Measurements from ENCODE around the gene ZNF438. TPM values are rescaled to one million over a fixed set of nuclear protein-coding genes. Genes with fewer than 3 reads are reported as not detected.

The ZNF438 gene
- total RNA-seq, 1 experiment from 2014 or later: 0.26 TPM

GRCh38 chr10:30816820-30817171 lies 214.9 kb downstream of the ZNF438 start:
- Histone ChIP-seq H3K9me3 (ENCODE audit: low read length) (no peaks in the 10 kb centered on the region), H3K9ac (ENCODE audit: low read length) (no peak overlapping the region), H3K79me2 (ENCODE audit: low read length) (no peaks in the 10 kb centered on the region), H3K9me2 (replicated peaks; ENCODE audit: insufficient read depth, low read length) (no peaks in the 10 kb centered on the region), H3K27ac (ENCODE audit: low read length) (no peak overlapping the region), H3K27me3 (ENCODE audit: low read length) (no peaks in the 10 kb centered on the region), H3K36me3 (ENCODE audit: insufficient read depth, low read length) (no peaks in the 10 kb centered on the region), H2AFZ (ENCODE audit: low read length) (no peak overlapping the region), H3K4me2 (ENCODE audit: low read depth, low read length, poor library complexity, severe bottlenecking) (no peak overlapping the region), H3K4me3 (ENCODE audit: low read length) (no peak overlapping the region), H4K20me1 (ENCODE audit: insufficient read depth, low read depth, low read length) (no peaks in the 10 kb centered on the region), H3K4me1 (ENCODE audit: low read length) (no peaks in the 10 kb centered on the region)
- DNase-seq: no peak

GRCh38 chr10:30816159-30816819 lies 215.4 kb downstream of the ZNF438 start:
- no peaks in the 10 kb centered on the region for H3K36me3 ChIP-seq (ENCODE audit: insufficient read depth, low read length)
- no peaks in the 10 kb centered on the region for H3K4me1 ChIP-seq (ENCODE audit: low read length)
- no peak overlapping the region for H3K4me3 ChIP-seq (ENCODE audit: low read length)
- no peaks in the 10 kb centered on the region for H4K20me1 ChIP-seq (ENCODE audit: insufficient read depth, low read depth, low read length)
- no peaks in the 10 kb centered on the region for H3K27me3 ChIP-seq (ENCODE audit: low read length)
- H3K9ac ChIP-seq (ENCODE audit: low read length): no peak overlapping the region
- no peaks in the 10 kb centered on the region for H3K9me3 ChIP-seq (ENCODE audit: low read length)
- no peak overlapping the region for H3K27ac ChIP-seq (ENCODE audit: low read length)
- no peak for DNase-seq
- no peaks in the 10 kb centered on the region for H3K79me2 ChIP-seq (ENCODE audit: low read length)
- H2AFZ ChIP-seq (ENCODE audit: low read length): no peak overlapping the region
- no peaks in the 10 kb centered on the region for H3K9me2 ChIP-seq (replicated peaks; ENCODE audit: insufficient read depth, low read length)
- no peak overlapping the region for H3K4me2 ChIP-seq (ENCODE audit: low read depth, low read length, poor library complexity, severe bottlenecking)

GRCh38 chr10:30813872-30814481 lies 217.7 kb downstream of the ZNF438 start:
- Histone ChIP-seq H3K79me2 (ENCODE audit: low read length) (no peaks in the 10 kb centered on the region), H3K9me3 (ENCODE audit: low read length) (no peaks in the 10 kb centered on the region), H2AFZ (ENCODE audit: low read length) (no peak overlapping the region), H3K4me2 (ENCODE audit: low read depth, low read length, poor library complexity, severe bottlenecking) (no peak overlapping the region), H3K27me3 (ENCODE audit: low read length) (no peaks in the 10 kb centered on the region), H3K9me2 (replicated peaks; ENCODE audit: insufficient read depth, low read length) (no peaks in the 10 kb centered on the region), H3K4me1 (ENCODE audit: low read length) (no peaks in the 10 kb centered on the region), H3K9ac (ENCODE audit: low read length) (no peak overlapping the region), H3K27ac (ENCODE audit: low read length) (no peak overlapping the region), H3K4me3 (ENCODE audit: low read length) (no peak overlapping the region), H4K20me1 (ENCODE audit: insufficient read depth, low read depth, low read length) (no peaks in the 10 kb centered on the region), H3K36me3 (ENCODE audit: insufficient read depth, low read length) (no peaks in the 10 kb centered on the region)
- no peak for DNase-seq

- Histone ChIP-seq H3K9me3 (ENCODE audit: low read length) (no peaks in the 10 kb centered on the region), H4K20me1 (ENCODE audit: insufficient read depth, low read depth, low read length) (no peaks in the 10 kb centered on the region), H3K79me2 (ENCODE audit: low read length) (no peaks in the 10 kb centered on the region), H2AFZ (ENCODE audit: low read length) (no peak overlapping the region), H3K4me2 (ENCODE audit: low read depth, low read length, poor library complexity, severe bottlenecking) (no peak overlapping the region), H3K4me3 (ENCODE audit: low read length) (no peak overlapping the region), H3K9me2 (replicated peaks; ENCODE audit: insufficient read depth, low read length) (no peaks in the 10 kb centered on the region), H3K4me1 (ENCODE audit: low read length) (no peaks in the 10 kb centered on the region), H3K27me3 (ENCODE audit: low read length) (no peaks in the 10 kb centered on the region), H3K27ac (ENCODE audit: low read length) (no peak overlapping the region), H3K36me3 (ENCODE audit: insufficient read depth, low read length) (no peaks in the 10 kb centered on the region), H3K9ac (ENCODE audit: low read length) (no peak overlapping the region)
- no peak for DNase-seq
These were observed 219.4 kb downstream of the ZNF438 start for GRCh38 chr10:30812018-30812851.

GRCh38 chr10:30811276-30812017 lies 220.2 kb downstream of the ZNF438 start:
- H3K9me3 ChIP-seq (ENCODE audit: low read length): no peaks in the 10 kb centered on the region
- no peaks in the 10 kb centered on the region for H3K79me2 ChIP-seq (ENCODE audit: low read length)
- no peak overlapping the region for H3K4me2 ChIP-seq (ENCODE audit: low read depth, low read length, poor library complexity, severe bottlenecking)
- no peak overlapping the region for H3K9ac ChIP-seq (ENCODE audit: low read length)
- no peak for DNase-seq
- H3K27me3 ChIP-seq (ENCODE audit: low read length): no peaks in the 10 kb centered on the region
- no peak overlapping the region for H3K4me3 ChIP-seq (ENCODE audit: low read length)
- H4K20me1 ChIP-seq (ENCODE audit: insufficient read depth, low read depth, low read length): no peaks in the 10 kb centered on the region
- H2AFZ ChIP-seq (ENCODE audit: low read length): no peak overlapping the region
- no peaks in the 10 kb centered on the region for H3K9me2 ChIP-seq (replicated peaks; ENCODE audit: insufficient read depth, low read length)
- H3K36me3 ChIP-seq (ENCODE audit: insufficient read depth, low read length): no peaks in the 10 kb centered on the region
- H3K4me1 ChIP-seq (ENCODE audit: low read length): no peaks in the 10 kb centered on the region
- H3K27ac ChIP-seq (ENCODE audit: low read length): no peak overlapping the region

- H3K79me2 ChIP-seq (ENCODE audit: low read length): no peaks in the 10 kb centered on the region
- H3K9ac ChIP-seq (ENCODE audit: low read length): no peak overlapping the region
- no peak overlapping the region for H3K4me3 ChIP-seq (ENCODE audit: low read length)
- H3K36me3 ChIP-seq (ENCODE audit: insufficient read depth, low read length): no peaks in the 10 kb centered on the region
- no peaks in the 10 kb centered on the region for H4K20me1 ChIP-seq (ENCODE audit: insufficient read depth, low read depth, low read length)
- H3K4me1 ChIP-seq (ENCODE audit: low read length): no peaks in the 10 kb centered on the region
- H3K9me2 ChIP-seq (replicated peaks; ENCODE audit: insufficient read depth, low read length): no peaks in the 10 kb centered on the region
- DNase-seq: no peak
- no peak overlapping the region for H3K4me2 ChIP-seq (ENCODE audit: low read depth, low read length, poor library complexity, severe bottlenecking)
- no peak overlapping the region for H2AFZ ChIP-seq (ENCODE audit: low read length)
- no peaks in the 10 kb centered on the region for H3K9me3 ChIP-seq (ENCODE audit: low read length)
- no peaks in the 10 kb centered on the region for H3K27me3 ChIP-seq (ENCODE audit: low read length)
- H3K27ac ChIP-seq (ENCODE audit: low read length): no peak overlapping the region
These were observed 221.2 kb downstream of the ZNF438 start for GRCh38 chr10:30810416-30810815.

GRCh38 chr10:30806850-30807249 lies 224.8 kb downstream of the ZNF438 start:
- H3K9me2 ChIP-seq (replicated peaks; ENCODE audit: insufficient read depth, low read length): no peaks in the 10 kb centered on the region
- no peaks in the 10 kb centered on the region for H3K36me3 ChIP-seq (ENCODE audit: insufficient read depth, low read length)
- no peak overlapping the region for H3K4me2 ChIP-seq (ENCODE audit: low read depth, low read length, poor library complexity, severe bottlenecking)
- H3K4me3 ChIP-seq (ENCODE audit: low read length): no peak overlapping the region
- no peak overlapping the region for H3K27ac ChIP-seq (ENCODE audit: low read length)
- H2AFZ ChIP-seq (ENCODE audit: low read length): no peak overlapping the region
- no peaks in the 10 kb centered on the region for H4K20me1 ChIP-seq (ENCODE audit: insufficient read depth, low read depth, low read length)
- H3K27me3 ChIP-seq (ENCODE audit: low read length): no peaks in the 10 kb centered on the region
- no peaks in the 10 kb centered on the region for H3K9me3 ChIP-seq (ENCODE audit: low read length)
- H3K4me1 ChIP-seq (ENCODE audit: low read length): no peaks in the 10 kb centered on the region
- DNase-seq: no peak
- H3K79me2 ChIP-seq (ENCODE audit: low read length): no peaks in the 10 kb centered on the region
- H3K9ac ChIP-seq (ENCODE audit: low read length): no peak overlapping the region

GRCh38 chr10:30805061-30805460 lies 226.6 kb downstream of the ZNF438 start:
- H3K9me2 ChIP-seq (replicated peaks; ENCODE audit: insufficient read depth, low read length): no peaks in the 10 kb centered on the region
- no peak overlapping the region for H3K27ac ChIP-seq (ENCODE audit: low read length)
- no peaks in the 10 kb centered on the region for H3K9me3 ChIP-seq (ENCODE audit: low read length)
- H3K9ac ChIP-seq (ENCODE audit: low read length): no peak overlapping the region
- no peaks in the 10 kb centered on the region for H3K27me3 ChIP-seq (ENCODE audit: low read length)
- no peak overlapping the region for H3K4me2 ChIP-seq (ENCODE audit: low read depth, low read length, poor library complexity, severe bottlenecking)
- H3K79me2 ChIP-seq (ENCODE audit: low read length): no peaks in the 10 kb centered on the region
- no peak overlapping the region for H3K4me3 ChIP-seq (ENCODE audit: low read length)
- no peaks in the 10 kb centered on the region for H3K4me1 ChIP-seq (ENCODE audit: low read length)
- DNase-seq: no peak
- H3K36me3 ChIP-seq (ENCODE audit: insufficient read depth, low read length): no peaks in the 10 kb centered on the region
- H2AFZ ChIP-seq (ENCODE audit: low read length): no peak overlapping the region
- no peaks in the 10 kb centered on the region for H4K20me1 ChIP-seq (ENCODE audit: insufficient read depth, low read depth, low read length)
